SK-N-DZ (cell line): ENCODE measurements around the gene ABCA8. TPM values are rescaled to one million over a fixed set of nuclear protein-coding genes. Genes with fewer than 3 reads are reported as not detected.
"Not testable (repeated sequence)": the region's sequence is repeated elsewhere in the genome, so short reads cannot be mapped to it uniquely, and the experiment has no call there.

Source experiments
- DNase-seq: peaks from one replicate; pipeline ENCODE4 v3.0.0-alpha.2; 2015; ENCODE audit warnings: low spot score
- polyA plus RNA-seq, 2 experiments: library from polyadenylated mRNA; depleted of rRNA; stranded (reverse); fragments of >200 nt; gene quantifications; 2 replicates each; pipeline ENCODE4 v1.2.3, GENCODE V29; 2014

Gene ABCA8, protein sequence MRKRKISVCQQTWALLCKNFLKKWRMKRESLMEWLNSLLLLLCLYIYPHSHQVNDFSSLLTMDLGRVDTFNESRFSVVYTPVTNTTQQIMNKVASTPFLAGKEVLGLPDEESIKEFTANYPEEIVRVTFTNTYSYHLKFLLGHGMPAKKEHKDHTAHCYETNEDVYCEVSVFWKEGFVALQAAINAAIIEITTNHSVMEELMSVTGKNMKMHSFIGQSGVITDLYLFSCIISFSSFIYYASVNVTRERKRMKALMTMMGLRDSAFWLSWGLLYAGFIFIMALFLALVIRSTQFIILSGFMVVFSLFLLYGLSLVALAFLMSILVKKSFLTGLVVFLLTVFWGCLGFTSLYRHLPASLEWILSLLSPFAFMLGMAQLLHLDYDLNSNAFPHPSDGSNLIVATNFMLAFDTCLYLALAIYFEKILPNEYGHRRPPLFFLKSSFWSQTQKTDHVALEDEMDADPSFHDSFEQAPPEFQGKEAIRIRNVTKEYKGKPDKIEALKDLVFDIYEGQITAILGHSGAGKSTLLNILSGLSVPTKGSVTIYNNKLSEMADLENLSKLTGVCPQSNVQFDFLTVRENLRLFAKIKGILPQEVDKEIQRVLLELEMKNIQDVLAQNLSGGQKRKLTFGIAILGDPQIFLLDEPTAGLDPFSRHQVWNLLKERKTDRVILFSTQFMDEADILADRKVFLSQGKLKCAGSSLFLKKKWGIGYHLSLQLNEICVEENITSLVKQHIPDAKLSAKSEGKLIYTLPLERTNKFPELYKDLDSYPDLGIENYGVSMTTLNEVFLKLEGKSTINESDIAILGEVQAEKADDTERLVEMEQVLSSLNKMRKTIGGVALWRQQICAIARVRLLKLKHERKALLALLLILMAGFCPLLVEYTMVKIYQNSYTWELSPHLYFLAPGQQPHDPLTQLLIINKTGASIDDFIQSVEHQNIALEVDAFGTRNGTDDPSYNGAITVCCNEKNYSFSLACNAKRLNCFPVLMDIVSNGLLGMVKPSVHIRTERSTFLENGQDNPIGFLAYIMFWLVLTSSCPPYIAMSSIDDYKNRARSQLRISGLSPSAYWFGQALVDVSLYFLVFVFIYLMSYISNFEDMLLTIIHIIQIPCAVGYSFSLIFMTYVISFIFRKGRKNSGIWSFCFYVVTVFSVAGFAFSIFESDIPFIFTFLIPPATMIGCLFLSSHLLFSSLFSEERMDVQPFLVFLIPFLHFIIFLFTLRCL (N-terminal part only)
- polyA plus RNA-seq (2014; cell fraction: cytosol; rRNA removed), result not detected in 2 replicates
- polyA plus RNA-seq (2014; cell fraction: nucleus; rRNA removed), result not detected in 2 replicates

GRCh38 chr17:68955181-68955841 is at the start of gene ABCA8:
ABCA8 (minus strand) TSS chr17:68955392; CDS start chr17:68942034, 13,358 bp downstream.
- DNase-seq, result no peak

- DNase-seq, result not testable (repeated sequence)
Measured at GRCh38 chr17:69004759-69005158, 49.6 kb upstream of the ABCA8 start.

DNA sequence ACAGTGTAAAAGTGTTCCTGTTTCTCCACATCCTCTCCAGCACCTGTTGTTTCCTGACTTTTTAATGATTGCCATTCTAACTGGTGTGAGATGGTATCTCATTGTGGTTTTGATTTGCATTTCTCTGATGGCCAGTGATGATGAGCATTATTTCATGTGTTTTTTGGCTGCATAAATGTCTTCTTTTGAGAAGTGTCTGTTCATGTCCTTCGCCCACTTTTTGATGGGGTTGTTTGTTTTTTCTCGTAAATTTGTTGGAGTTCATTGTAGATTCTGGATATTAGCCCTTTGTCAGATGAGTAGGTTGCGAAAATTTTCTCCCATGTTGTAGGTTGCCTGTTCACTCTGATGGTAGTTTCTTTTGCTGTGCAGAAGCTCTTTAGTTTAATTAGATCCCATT is 44.6 kb upstream of the ABCA8 start:
- DNase-seq, result not testable (repeated sequence)

GRCh38 chr17:68993112-68993511 is 37.9 kb upstream of the ABCA8 start:
- DNase-seq, result no peak

DNA sequence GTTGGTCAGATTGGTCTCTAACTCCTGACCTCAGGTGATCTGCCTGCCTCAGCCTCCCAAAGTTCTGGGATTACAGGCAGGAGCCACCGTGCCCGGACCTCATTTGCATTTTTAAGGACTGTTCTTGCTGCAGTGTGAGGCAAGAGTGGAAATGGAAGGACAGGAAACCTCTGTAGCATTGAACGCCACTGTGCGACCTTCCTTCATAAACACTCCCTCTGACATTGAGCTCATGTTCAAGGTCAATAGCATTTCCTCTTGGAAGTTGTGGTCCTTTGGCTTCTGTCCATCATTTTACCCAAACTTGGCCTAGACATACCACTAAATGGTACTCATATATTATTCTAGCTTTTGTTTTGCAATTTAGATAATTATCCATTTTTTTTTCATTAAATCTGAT is 32.8 kb upstream of the ABCA8 start:
- DNase-seq, result no peak

DNA sequence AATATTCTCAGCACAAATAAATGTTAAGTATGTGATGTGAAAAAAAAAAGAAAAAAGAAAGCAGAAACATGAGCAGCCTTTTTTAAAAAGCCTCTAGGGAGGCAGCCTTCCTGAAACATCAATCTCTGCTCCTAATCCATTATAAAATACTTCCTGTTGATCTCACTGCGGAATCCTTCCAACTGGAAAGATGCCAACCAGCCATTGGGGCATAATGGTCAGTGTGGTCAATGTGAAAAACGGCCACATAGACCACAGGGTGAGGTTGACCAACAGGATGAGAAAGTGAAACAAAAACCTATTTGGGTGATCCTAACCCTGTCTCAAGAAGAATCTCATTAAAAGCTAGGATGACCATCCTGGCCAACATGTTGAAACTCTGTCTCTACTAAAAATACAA is 26.1 kb upstream of the ABCA8 start:
- DNase-seq, result no peak

DNA sequence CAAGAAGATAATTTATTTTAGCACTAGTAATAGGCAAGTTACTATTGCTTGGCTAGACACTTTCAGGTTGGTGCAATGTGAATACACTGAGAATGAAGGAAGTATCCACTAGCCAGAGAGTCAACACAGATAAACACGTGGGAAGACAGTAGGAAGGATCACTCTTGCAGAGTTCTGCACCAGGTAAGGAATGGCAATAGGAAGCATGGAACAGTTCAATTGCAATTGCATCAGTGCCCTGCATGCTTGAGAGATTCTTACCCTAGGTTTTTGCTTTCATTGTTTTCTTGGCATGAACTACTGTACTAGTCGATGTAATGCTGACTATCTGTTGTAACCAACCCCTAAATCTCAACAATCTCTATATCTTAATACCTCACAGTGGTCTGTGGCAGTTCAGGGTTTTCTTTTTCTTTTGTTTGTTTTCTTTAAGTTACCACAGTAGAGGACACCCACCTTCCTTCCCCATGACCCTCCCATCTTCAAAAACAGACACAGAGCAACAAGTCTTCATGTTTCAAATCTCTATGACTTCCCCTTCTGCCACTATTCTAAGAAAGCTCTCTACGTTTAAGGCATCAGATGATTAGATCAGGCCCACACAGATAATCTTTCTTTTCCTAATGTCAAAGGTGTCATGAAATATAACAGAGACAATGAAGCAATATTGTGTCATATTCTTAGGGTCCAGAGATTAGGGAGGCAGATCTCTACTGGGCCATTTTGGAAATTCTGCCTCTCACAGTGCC is 18.1 kb upstream of the ABCA8 start:
- no peak for DNase-seq

- no peak for DNase-seq
Measured at GRCh38 chr17:68972119-68972704, 17.0 kb upstream of the ABCA8 start.

GRCh38 chr17:68969101-68969500 is 13.9 kb upstream of the ABCA8 start:
- DNase-seq, result no peak

DNA sequence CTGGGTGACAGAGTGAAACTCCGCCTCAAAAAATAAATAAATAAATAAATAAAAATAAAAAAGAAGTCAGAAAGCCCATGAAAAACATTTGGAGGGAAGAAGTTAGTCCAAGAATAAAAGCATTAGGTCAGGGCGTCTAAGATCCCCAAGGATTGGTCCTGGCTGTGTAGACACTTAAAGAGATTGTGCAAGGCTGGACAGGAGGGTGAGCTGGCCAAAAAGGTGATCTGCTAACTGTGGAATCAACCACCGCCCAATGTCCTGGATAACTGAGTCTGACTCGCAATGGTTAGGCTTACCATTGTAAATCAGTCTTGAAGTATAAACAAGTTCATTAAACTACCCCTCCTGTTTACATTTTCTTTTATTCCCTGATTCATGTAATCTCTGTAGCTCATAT is 8.8 kb upstream of the ABCA8 start:
- no peak for DNase-seq

- no peak for DNase-seq
Measured at GRCh38 chr17:68961214-68961882, 6.2 kb upstream of the ABCA8 start.

DNA sequence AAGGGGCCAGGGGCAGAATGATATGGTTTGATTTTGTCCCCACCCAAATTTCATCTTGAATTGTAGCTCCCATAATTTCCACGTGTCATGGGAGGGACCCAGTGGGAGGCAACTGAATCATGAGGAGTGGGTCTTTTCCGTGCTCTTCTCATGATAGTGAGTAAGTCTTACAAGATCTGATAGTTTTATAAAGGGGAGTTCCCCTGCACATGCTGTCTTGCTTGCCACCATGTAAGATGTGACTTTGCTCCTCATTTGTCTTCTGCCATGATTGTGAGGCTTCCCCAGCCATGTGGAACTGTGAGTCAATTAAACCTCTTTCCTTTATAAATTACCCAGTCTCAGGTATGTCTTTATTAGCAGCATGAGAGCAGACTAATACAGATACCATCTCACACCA is 3.9 kb upstream of the ABCA8 start:
- DNase-seq, result not testable (repeated sequence)

GRCh38 chr17:68957944-68958343 is 2.8 kb upstream of the ABCA8 start:
- no peak for DNase-seq

GRCh38 chr17:68954146-68954896 is 871 bp downstream of the ABCA8 start:
- no peak for DNase-seq

DNA sequence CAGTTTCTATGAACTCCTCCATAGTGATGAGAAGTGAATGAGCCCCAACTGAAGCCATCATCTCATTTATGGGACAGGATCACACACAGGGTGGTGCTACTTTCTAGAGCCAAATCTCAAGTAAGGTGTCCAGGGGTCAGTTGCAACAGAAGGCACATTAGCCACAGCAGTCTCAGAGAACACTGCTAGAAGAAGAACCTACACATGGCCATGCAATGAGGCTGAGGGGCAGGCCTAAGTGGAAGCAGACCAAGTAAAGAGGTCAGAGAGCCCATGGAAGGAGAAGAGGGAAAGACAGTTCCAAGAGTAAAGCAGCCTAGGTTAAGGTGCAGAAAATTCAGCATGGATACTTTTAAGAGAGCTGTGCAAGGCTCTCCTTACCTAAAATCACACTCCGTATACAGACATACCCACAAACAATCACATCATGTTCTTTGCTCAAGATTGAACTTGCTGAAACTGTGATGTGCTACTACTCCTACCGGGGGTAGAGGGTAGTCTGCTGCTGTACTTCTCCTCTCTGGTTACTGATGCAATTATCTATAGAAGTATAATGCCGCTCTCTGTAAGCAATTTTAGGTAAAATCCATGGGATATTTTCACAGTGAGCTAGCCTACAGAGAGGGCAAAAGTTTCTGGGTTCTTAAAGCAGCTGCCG is 1.7 kb downstream of the ABCA8 start:
- no peak for DNase-seq

GRCh38 chr17:68950725-68951124 is 4.5 kb downstream of the ABCA8 start:
- no peak for DNase-seq

DNA sequence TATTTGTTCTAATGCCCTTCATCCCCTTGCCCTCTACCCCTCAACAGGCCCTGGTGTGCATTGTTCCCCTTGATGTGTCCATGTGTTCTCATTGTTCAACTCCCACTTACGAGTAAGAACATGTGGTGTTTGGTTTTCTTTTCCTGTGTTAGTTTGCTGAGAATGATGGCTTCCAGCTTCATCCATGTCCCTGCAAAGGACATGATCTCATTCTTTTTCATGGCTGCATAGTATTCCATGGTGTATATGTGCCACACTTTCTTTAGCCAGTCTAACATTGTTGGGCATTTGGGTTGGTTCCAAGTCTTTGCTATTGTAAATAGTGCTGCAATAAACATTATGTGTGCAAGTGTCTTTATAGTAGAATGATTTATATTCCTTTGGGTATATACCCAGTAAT is 7.3 kb downstream of the ABCA8 start:
- DNase-seq, result not testable (repeated sequence)

DNA sequence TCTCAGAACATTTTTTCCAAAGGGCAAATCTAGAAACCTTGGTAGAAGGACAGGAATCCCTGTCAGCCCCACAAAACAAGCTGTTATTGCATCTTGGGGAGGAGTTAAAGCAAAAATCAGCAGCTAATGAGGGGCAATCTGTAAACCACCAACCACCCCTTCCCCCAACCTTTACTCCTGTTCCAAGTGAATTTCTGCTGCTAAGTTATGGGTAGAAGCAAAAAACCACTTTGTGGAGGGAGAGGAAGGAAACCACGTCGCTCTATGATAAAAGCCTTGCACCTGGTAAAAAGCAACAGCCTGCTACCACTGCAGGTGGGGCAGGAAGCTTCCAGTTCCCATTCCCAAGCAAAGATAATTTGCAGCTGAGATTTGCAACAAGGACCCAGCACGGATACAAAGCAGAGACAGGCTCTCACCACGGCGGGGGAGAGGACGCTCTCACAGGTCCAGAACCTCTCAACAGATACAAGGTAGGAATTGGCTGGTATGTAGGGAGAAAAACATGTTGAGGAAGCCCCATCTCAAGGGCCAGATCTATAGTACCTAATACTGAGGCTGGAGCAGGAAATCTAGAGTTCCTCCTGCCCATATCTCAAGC is 10.7 kb downstream of the ABCA8 start:
- no peak for DNase-seq
